HG03097 (cell line): ENCODE measurements around the gene SLAMF1.
"Not testable (repeated sequence)": the region's sequence is repeated elsewhere in the genome, so short reads cannot be mapped to it uniquely, and the experiment has no call there.

Source experiments
- ATAC-seq: cut with Tn5 transposase; IDR thresholded peaks from one replicate; pipeline ENCODE4 v1.9.1; 2021; ENCODE audit not compliant: unreplicated experiment, low FRiP score

SLAMF1 gene

GRCh38 chr1:160640359-160641123 lies 6.3 kb downstream of the SLAMF1 start:
- ATAC-seq, result no peak

GRCh38 chr1:160639652-160640051 lies 7.2 kb downstream of the SLAMF1 start:
- no peak for ATAC-seq

- ATAC-seq, result no peak
Measured at GRCh38 chr1:160638926-160639325, 7.9 kb downstream of the SLAMF1 start.

- ATAC-seq, result no peak
Measured at GRCh38 chr1:160638540-160638857, 8.3 kb downstream of the SLAMF1 start.

GRCh38 chr1:160637821-160638539 lies 8.9 kb downstream of the SLAMF1 start:
- no peak for ATAC-seq

GRCh38 chr1:160637065-160637464 lies 9.8 kb downstream of the SLAMF1 start:
- no peak for ATAC-seq

GRCh38 chr1:160636547-160636946 lies 10.3 kb downstream of the SLAMF1 start:
- no peak for ATAC-seq

GRCh38 chr1:160636076-160636475 lies 10.8 kb downstream of the SLAMF1 start:
- no peak for ATAC-seq

GRCh38 chr1:160634543-160635491 lies 12.0 kb downstream of the SLAMF1 start:
- no peak for ATAC-seq

GRCh38 chr1:160633330-160633903 lies 13.4 kb downstream of the SLAMF1 start:
- no peak for ATAC-seq

GRCh38 chr1:160631983-160632625 lies 14.7 kb downstream of the SLAMF1 start:
- ATAC-seq, result no peak

- ATAC-seq, result no peak
Measured at GRCh38 chr1:160630523-160631451, 16.1 kb downstream of the SLAMF1 start.

- ATAC-seq, result no peak
Measured at GRCh38 chr1:160629286-160630210, 17.3 kb downstream of the SLAMF1 start.

GRCh38 chr1:160628799-160629263 lies 18.0 kb downstream of the SLAMF1 start:
- ATAC-seq, result no peak

- not testable (repeated sequence) for ATAC-seq
Measured at GRCh38 chr1:160627677-160628289, 19.1 kb downstream of the SLAMF1 start.

- no peak for ATAC-seq
Measured at GRCh38 chr1:160626509-160627342, 20.1 kb downstream of the SLAMF1 start.
